Smooth muscle cell (in vitro differentiated cells): ENCODE results near the gene ACRV1. TPM values are rescaled to one million over a fixed set of nuclear protein-coding genes. Genes with fewer than 3 reads are reported as not detected.

Experiments
- DNase-seq: peaks from one replicate; lab custom pipeline; 2025; ENCODE audit not compliant: unreplicated experiment; lab: John Stamatoyannopoulos, UW
- H2AFZ ChIP-seq: fragments of 200-600 bp; sonication (generic); 2 replicates; pipeline ENCODE4 v1.6.0; 2016; ENCODE audit warnings: antibody characterized with exemption, low read depth, mild to moderate bottlenecking
- H3F3A ChIP-seq: fragments of 200-600 bp; sonication (generic); 2 replicates; pipeline ENCODE4 v1.6.0; 2017; ENCODE audit warnings: antibody characterized with exemption, low read depth
- H3K27ac ChIP-seq: fragments of 200-600 bp; sonication (generic); 2 replicates; pipeline ENCODE4 v1.5.1; 2016; ENCODE audit warnings: low read depth, mild to moderate bottlenecking
- H3K27me3 ChIP-seq: fragments of 200-600 bp; sonication (generic); 2 replicates; pipeline ENCODE4 v1.6.1; 2016; ENCODE audit warnings: low read depth, mild to moderate bottlenecking
- H3K36me3 ChIP-seq: fragments of 200-600 bp; sonication (generic); 2 replicates; pipeline ENCODE4 v1.5.1; 2016; ENCODE audit warnings: low read depth
- H3K4me1 ChIP-seq: fragments of 200-600 bp; sonication (generic); 2 replicates; pipeline ENCODE4 v1.5.1; 2016; ENCODE audit warnings: low read depth
- H3K4me2 ChIP-seq: fragments of 200-600 bp; sonication (generic); 2 replicates; pipeline ENCODE4 v1.6.0; 2016; ENCODE audit warnings: mild to moderate bottlenecking
- H3K4me3 ChIP-seq: fragments of 200-600 bp; sonication (generic); 2 replicates; pipeline ENCODE4 v1.5.1; 2016; ENCODE audit warnings: mild to moderate bottlenecking
- H3K79me2 ChIP-seq: fragments of 200-600 bp; sonication (generic); 2 replicates; pipeline ENCODE4 v1.6.0; 2016; ENCODE audit warnings: low read depth, mild to moderate bottlenecking
- H3K9ac ChIP-seq: fragments of 200-600 bp; sonication (generic); 2 replicates; pipeline ENCODE4 v1.6.0; 2016; ENCODE audit warnings: low read depth
- H3K9me3 ChIP-seq: fragments of 200-600 bp; sonication (generic); replicated peaks from 2 replicates; pipeline ENCODE4 v1.5.1; 2016; ENCODE audit warnings: low read depth
- H4K20me1 ChIP-seq: fragments of 200-600 bp; sonication (generic); 2 replicates; pipeline ENCODE4 v1.6.0; 2016; ENCODE audit warnings: low read depth
- WGBS: methylation state at CpG from one replicate; pipeline ENCODE4 v1.1.7; 2016; ENCODE audit warnings: low lambda C conversion rate; 5-methylcytosine and 5-hydroxymethylcytosine counted together
- polyA plus RNA-seq: library from polyadenylated mRNA; unstranded; fragments of >200 nt; fragmentation: Nextera tagmentation; extraction: Ambion mirVana; gene quantifications from 2 replicates; pipeline ENCODE4 v1.2.1, GENCODE V29; 2016
- total RNA-seq: library from RNA; depleted of rRNA; stranded (reverse); fragments of >200 nt; gene quantifications from 2 replicates; pipeline ENCODE4 v1.2.3, GENCODE V29; 2014
- TF ChIP-seq, protein P1 (sequence below): fragments of 200-600 bp; sonication (generic); IDR thresholded peaks from 2 replicates; pipeline ENCODE4 v1.5.1; 2017; ENCODE audit warnings: borderline replicate concordance, mild to moderate bottlenecking, antibody characterized with exemption; ENCODE audit not compliant: insufficient read depth, poor library complexity, severe bottlenecking

The ACRV1 gene
- total and polyA plus RNA-seq, 2 experiments from 2014 or later, result 0.25 TPM; not detected in 1

- H3F3A ChIP-seq, result no peaks in the 10 kb centered on the region
- H3K4me1 ChIP-seq, result no peaks in the 10 kb centered on the region
- no peaks in the 10 kb centered on the region for H3K9me3 ChIP-seq
- TF ChIP-seq, protein P1, sequence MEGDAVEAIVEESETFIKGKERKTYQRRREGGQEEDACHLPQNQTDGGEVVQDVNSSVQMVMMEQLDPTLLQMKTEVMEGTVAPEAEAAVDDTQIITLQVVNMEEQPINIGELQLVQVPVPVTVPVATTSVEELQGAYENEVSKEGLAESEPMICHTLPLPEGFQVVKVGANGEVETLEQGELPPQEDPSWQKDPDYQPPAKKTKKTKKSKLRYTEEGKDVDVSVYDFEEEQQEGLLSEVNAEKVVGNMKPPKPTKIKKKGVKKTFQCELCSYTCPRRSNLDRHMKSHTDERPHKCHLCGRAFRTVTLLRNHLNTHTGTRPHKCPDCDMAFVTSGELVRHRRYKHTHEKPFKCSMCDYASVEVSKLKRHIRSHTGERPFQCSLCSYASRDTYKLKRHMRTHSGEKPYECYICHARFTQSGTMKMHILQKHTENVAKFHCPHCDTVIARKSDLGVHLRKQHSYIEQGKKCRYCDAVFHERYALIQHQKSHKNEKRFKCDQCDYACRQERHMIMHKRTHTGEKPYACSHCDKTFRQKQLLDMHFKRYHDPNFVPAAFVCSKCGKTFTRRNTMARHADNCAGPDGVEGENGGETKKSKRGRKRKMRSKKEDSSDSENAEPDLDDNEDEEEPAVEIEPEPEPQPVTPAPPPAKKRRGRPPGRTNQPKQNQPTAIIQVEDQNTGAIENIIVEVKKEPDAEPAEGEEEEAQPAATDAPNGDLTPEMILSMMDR, result no peak
- H3K4me3 ChIP-seq, result no peak overlapping the region
- no peak overlapping the region for H2AFZ ChIP-seq
- H3K36me3 ChIP-seq, result no peaks in the 10 kb centered on the region
- no peak overlapping the region for H3K27ac ChIP-seq
- no peaks in the 10 kb centered on the region for H3K27me3 ChIP-seq
- H3K9ac ChIP-seq, result no peak overlapping the region
- no peaks in the 10 kb centered on the region for H4K20me1 ChIP-seq
- H3K4me2 ChIP-seq, result no peak overlapping the region
- 69% methylated on average over 6 of the region's 6 CpGs for WGBS
- H3K79me2 ChIP-seq, result no peaks in the 10 kb centered on the region
- no peak for DNase-seq
Observed at GRCh38 chr11:125701858-125702621, 21.4 kb upstream of the ACRV1 start.

DNA sequence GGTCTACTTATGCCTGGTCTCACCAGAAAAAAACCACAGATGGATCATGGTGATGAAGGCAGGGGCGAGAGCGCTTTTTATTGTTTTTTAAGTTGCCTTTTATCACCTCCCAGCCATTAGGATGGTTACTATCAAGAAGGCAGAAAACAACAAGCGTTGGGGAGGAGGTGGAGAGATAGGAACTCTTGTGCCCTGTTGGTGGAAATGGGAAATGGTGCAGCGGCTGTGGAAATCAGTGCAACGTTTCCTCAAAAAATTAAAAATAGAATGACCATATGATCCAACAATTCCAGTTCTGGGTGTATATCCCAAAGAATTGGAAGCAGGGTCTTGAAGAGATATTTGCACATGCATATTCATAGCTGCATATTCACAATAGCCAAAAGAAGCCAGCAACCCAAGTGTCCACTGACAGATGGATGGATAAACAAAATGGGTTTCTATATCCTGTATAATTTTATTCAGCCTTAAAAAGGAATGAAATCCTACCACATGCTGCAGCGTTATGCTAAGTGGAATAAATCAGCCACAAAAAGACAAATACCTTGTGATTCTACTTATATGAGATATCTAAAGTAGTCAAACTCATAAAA, 20.5 kb upstream of the ACRV1 start:
- TF ChIP-seq, protein P1, result no peak
- Histone ChIP-seq H3K9ac (no peak overlapping the region), H3K27me3 (no peaks in the 10 kb centered on the region), H3K9me3 (no peaks in the 10 kb centered on the region), H4K20me1 (no peaks in the 10 kb centered on the region), H3K4me2 (no peak overlapping the region), H3F3A (no peaks in the 10 kb centered on the region), H3K4me1 (no peaks in the 10 kb centered on the region), H3K79me2 (no peaks in the 10 kb centered on the region), H3K36me3 (no peaks in the 10 kb centered on the region), H3K4me3 (no peak overlapping the region), H3K27ac (no peak overlapping the region), H2AFZ (no peak overlapping the region)
- 87% methylated on average over 6 of the region's 6 CpGs for WGBS
- DNase-seq, result no peak

- no peaks in the 10 kb centered on the region for H3K79me2 ChIP-seq
- no peak overlapping the region for H2AFZ ChIP-seq
- H3F3A ChIP-seq, result no peaks in the 10 kb centered on the region
- 96% methylated on average over 2 of the region's 2 CpGs for WGBS
- H3K4me1 ChIP-seq, result no peaks in the 10 kb centered on the region
- H3K27ac ChIP-seq, result no peak overlapping the region
- H3K36me3 ChIP-seq, result no peaks in the 10 kb centered on the region
- H3K9ac ChIP-seq, result no peak overlapping the region
- H3K27me3 ChIP-seq, result no peaks in the 10 kb centered on the region
- H3K4me3 ChIP-seq, result no peak overlapping the region
- no peaks in the 10 kb centered on the region for H4K20me1 ChIP-seq
- no peak overlapping the region for H3K4me2 ChIP-seq
- no peaks in the 10 kb centered on the region for H3K9me3 ChIP-seq
- no peak for DNase-seq
- TF ChIP-seq, protein P1, result no peak
Observed at GRCh38 chr11:125694951-125695350, 14.3 kb upstream of the ACRV1 start.
